Ascending aorta (tissue), 2 donors: ENCODE data around the gene PNPLA2. TPM values are rescaled to one million over a fixed set of nuclear protein-coding genes. Genes with fewer than 3 reads are reported as not detected.
A peak's percentile ranks its signal among the peaks of the same experiment; 100 is the strongest.

Experiments used
- DNase-seq, 2 donors: peaks; one replicate each; pipeline ENCODE4 v3.0.0-alpha.2; 2019; ENCODE audit warnings: low spot score in 2 of 2
- H3K27ac ChIP-seq, 2 donors: fragments of 200-600 bp; sonication (generic); one replicate each; pipeline ENCODE4 v1.5.1; 2016 to 2017; ENCODE audit warnings: mild to moderate bottlenecking in 1 of 2
- H3K27me3 ChIP-seq: fragments of 200-600 bp; sonication (generic); one replicate; pipeline ENCODE4 v1.5.1; 2017
- H3K36me3 ChIP-seq, 2 donors: fragments of 200-600 bp; sonication (generic); one replicate each; pipeline ENCODE4 v1.5.1; 2016
- H3K4me1 ChIP-seq, 2 donors: fragments of 200-600 bp; sonication (generic); one replicate each; pipeline ENCODE4 v1.5.1; 2016 to 2017; ENCODE audit warnings: mild to moderate bottlenecking in 1 of 2
- H3K4me3 ChIP-seq, 2 donors: fragments of 200-600 bp; sonication (generic); one replicate each; pipeline ENCODE4 v1.5.1; 2016 to 2017; ENCODE audit warnings: mild to moderate bottlenecking in 1 of 2
- H3K9me3 ChIP-seq, 2 donors: fragments of 200-600 bp; sonication (generic); one replicate each; pipeline ENCODE4 v1.5.1; 2016
- CTCF ChIP-seq, 3 experiments: fragments of 200-600 bp in 2 of 3; fragments of 450-650 bp in 1 of 3; sonication (generic) in 2 of 3; IDR thresholded peaks; one replicate each; pipeline ENCODE4 v1.5.1; 2016 to 2019; ENCODE audit warnings: antibody characterized with exemption in 3 of 3, mild to moderate bottlenecking in 1 of 3, moderate library complexity in 1 of 3
- intact Hi-C: fragments of 100-400 bp; cut with DNase I; formaldehyde crosslinking; loops from one replicate; pipeline ENCODE4 v1.15.1; 2023
- total RNA-seq: library from RNA; depleted of rRNA; stranded (reverse); fragments of >200 nt; gene quantifications from one replicate; pipeline ENCODE4 v1.1.0, GENCODE V29; 2016

Gene PNPLA2
- total RNA-seq, 1 donor from 2014 or later: 214 TPM

DNA sequence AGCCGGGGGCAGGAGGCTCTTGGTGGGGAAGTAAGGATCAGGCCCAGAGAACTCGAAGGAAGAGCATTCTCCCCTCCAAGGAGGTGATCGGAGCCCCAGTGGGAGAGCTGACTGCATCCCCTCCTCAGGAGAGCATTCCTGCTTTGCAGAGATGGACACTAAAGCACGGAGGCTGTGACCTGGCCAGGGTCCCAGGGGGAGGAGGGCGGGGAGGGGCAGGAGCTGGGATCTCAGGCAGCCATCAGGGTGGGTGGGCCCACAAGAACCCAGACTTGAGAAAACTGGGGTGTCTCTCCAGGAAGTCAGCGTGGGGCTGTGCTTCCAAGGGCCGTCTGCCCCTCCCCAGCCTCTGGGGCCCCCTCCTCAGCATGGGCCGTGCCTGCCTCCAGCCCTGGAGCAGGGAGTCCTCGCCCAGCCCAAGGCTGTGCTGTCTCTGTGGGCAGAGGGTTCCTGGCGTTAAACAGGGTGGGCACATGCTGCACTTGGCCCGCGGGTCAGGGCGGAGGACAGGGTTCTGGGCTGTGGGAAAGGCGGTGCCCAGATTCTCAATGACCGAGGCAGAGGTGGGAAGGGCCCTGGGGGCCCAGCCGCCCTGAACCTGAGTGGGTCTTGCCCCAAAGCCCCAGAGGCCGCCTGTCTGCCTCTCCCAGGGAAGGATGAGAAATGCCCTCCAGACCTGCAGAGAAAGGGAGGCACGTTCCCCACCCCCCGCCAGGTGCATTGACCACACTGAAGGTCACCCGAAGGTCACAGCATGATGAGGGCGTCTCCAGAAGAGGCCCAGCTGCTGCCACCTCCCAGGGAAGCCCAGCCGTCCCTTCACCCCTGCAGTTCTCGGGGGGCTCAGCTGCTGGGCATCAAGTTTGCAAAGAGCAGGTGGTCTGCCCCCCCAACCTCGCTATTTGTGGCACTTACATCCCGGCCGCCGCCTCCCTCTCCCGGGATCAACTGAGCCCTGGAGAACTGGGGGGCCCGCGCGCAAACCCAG lies 29.5 kb upstream of the PNPLA2 start:
- Histone ChIP-seq H3K36me3 (peaks cover 0 to 3% of the 10 kb centered on the region in 2 donors), H3K27me3 (peaks cover 3% of the 10 kb centered on the region), H3K4me1 (no peaks in the 10 kb centered on the region), H3K9me3 (no peaks in the 10 kb centered on the region), H3K4me3 (peak overlapping the region in 1 of 2 donors; percentile 29), H3K27ac (no peak overlapping the region)
- no peak for TF ChIP-seq CTCF (IDR thresholded peaks at IDR 0.05)
- no peak for DNase-seq
- intact Hi-C loops: no loop called here

- H3K9me3 ChIP-seq: no peaks in the 10 kb centered on the region
- H3K36me3 ChIP-seq: peaks cover 0 to 3% of the 10 kb centered on the region in 2 donors
- H3K27me3 ChIP-seq: peaks cover 3% of the 10 kb centered on the region
- peak within 1 kb of the TSS in 1 of 2 donors; percentile 29 for H3K4me3 ChIP-seq
- no peak for DNase-seq
- no peaks in the 10 kb centered on the region for H3K4me1 ChIP-seq
- no peak within 1 kb of the TSS for H3K27ac ChIP-seq
- no peak for TF ChIP-seq CTCF (IDR thresholded peaks at IDR 0.05)
- intact Hi-C loops: no loop called here
Observed at GRCh38 chr11:789943-790342, 28.8 kb upstream of the PNPLA2 start, which contains the start of gene CEND1. Gene CEND1 (minus strand): TSS chr11:790090. CDS start chr11:788576, 1,514 bp downstream.

DNA sequence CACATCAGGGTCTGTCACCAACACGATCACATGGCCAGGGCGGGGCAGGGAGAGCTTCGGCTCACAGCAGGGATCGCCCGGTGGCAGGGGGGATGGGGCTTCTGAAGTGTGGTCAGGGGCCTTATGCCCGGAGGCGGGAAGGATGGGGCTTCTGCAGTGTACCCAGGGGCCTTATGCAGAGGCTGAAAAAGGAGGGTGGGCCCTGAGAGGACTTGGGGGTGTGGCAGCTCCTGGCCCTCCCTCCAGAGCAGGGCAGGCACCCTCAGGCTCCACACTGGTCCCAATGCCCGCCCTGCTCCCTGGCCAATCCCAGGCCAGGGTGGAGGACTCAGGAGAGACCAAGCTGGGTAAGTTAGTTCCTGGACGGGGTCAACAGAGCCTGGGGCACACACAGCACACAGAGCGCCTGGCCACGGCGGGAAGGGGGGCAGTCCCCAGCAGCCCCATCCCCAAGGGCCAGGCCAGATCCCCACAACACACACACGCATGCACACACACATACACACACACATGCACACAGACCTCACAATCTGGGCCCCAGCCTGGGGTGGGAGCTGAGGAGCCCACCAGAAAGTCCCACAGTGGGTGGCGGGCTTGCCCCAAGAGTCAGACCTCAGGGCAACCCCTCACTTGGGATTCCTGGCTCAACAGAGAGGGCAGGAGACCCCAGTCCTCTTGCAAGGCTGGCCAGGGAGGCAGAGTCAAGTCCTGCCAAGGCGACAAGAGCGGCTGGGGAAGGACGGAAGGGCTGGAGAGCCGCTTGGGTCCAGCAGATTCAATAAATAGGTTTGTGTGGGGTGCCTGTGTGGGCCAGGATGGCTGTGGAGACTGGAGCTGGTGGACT lies 27.8 kb upstream of the PNPLA2 start:
- Histone ChIP-seq H3K27me3 (peaks cover 3% of the 10 kb centered on the region), H3K4me3 (no peak overlapping the region), H3K27ac (no peak overlapping the region), H3K4me1 (peaks cover 0 to 6% of the 10 kb centered on the region in 2 donors), H3K36me3 (peaks cover 0 to 3% of the 10 kb centered on the region in 2 donors), H3K9me3 (no peaks in the 10 kb centered on the region)
- intact Hi-C loops: no loop called here
- DNase-seq: no peak
- no peak for TF ChIP-seq CTCF (IDR thresholded peaks at IDR 0.05)

- Histone ChIP-seq H3K4me1 (peaks cover 6 to 12% of the 10 kb centered on the region in 2 donors), H3K4me3 (no peak overlapping the region)
Observed at GRCh38 chr11:791658-792534, 26.8 kb upstream of the PNPLA2 start.

More at GRCh38 chr11:791658-792534, 26.8 kb upstream of the PNPLA2 start:
- TF ChIP-seq CTCF (IDR thresholded peaks at IDR 0.05): no peak
- no peak overlapping the region for H3K27ac ChIP-seq
- H3K36me3 ChIP-seq: peaks cover 0 to 3% of the 10 kb centered on the region in 2 donors
- DNase-seq: no peak
- H3K27me3 ChIP-seq: peaks cover 3% of the 10 kb centered on the region
- intact Hi-C loops: no loop called here
- H3K9me3 ChIP-seq: no peaks in the 10 kb centered on the region
